GM21619 (cell line): ENCODE measurements around the gene CERS6.

ENCODE experiments used
- ATAC-seq: cut with Tn5 transposase; IDR thresholded peaks from one replicate; pipeline ENCODE4 v1.9.1; 2021; ENCODE audit not compliant: unreplicated experiment

CERS6 gene

GRCh38 chr2:168565512-168565911 lies 109.4 kb downstream of the CERS6 start:
- no peak for ATAC-seq

DNA sequence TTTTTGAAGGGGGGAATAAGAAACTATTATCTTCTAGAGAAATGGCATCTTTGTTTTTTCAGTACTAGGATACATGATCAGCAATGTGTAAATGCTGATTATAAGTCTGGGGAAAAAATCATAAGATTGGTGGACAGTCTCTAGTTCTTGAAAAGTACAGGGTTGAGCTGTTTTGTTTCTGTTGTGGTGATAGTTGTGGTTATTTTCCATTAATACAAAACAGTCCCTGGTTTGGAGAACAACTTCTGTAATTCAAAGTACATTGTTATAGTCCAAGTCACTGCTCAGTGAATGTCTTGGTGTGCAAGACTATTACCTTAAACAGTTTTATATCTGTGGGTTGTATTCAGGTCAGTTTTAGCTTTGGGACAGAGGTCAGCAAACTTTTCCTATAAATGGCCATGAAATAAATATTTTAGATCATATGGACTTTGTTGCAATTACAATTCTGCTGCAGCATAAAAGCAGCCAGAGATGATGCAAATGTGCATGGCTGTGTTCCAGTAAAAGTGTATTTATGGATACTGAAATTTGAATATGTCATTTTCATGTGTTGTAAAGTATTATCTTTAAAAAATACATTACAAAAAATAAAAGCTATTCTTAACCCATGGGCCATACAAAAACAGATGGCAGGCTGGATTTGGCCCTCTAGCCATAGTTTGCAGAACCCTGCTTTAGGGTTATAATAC lies 111.0 kb downstream of the CERS6 start:
- peak; percentile 38 for ATAC-seq

GRCh38 chr2:168567836-168568235 lies 111.8 kb downstream of the CERS6 start:
- ATAC-seq, result no peak

- no peak for ATAC-seq
Measured at GRCh38 chr2:168568476-168569267, 112.6 kb downstream of the CERS6 start.

GRCh38 chr2:168571061-168571460 lies 115.0 kb downstream of the CERS6 start:
- no peak for ATAC-seq

DNA sequence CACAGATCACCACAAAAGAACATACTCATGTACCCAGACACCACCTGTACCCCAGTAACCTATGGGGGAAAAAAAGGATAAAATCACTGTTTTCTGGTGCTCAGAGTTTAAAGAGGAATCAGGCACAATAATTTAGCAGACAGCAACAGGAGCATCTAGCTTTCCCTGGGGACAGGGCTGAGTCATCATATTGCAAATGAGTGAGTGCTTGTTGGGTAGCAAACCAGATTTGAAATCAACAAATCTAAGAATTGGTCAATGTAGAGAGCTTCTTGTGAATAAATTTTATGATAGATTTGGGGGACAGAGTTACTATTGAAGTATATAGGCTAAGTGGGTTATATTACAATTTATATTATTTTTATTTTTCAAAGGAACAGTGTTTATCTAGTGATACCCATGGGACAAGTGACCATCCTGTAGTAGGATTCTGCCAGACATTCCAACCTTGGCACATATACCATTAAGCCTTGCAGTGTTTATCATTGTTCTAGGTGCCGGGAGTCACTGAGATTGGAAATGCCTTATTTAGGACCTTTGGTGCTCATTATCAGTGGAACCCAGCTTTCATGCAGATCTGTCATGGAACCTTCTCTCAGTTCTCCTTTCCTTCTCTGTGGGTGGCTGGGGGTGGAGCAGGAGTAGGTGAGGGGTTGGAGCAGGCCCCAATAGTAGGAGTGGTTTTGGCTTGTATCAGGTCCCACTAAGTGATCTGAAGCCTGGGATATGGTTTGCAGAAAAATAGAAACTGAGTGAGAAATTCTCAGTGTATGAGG lies 117.2 kb downstream of the CERS6 start:
- no peak for ATAC-seq

DNA sequence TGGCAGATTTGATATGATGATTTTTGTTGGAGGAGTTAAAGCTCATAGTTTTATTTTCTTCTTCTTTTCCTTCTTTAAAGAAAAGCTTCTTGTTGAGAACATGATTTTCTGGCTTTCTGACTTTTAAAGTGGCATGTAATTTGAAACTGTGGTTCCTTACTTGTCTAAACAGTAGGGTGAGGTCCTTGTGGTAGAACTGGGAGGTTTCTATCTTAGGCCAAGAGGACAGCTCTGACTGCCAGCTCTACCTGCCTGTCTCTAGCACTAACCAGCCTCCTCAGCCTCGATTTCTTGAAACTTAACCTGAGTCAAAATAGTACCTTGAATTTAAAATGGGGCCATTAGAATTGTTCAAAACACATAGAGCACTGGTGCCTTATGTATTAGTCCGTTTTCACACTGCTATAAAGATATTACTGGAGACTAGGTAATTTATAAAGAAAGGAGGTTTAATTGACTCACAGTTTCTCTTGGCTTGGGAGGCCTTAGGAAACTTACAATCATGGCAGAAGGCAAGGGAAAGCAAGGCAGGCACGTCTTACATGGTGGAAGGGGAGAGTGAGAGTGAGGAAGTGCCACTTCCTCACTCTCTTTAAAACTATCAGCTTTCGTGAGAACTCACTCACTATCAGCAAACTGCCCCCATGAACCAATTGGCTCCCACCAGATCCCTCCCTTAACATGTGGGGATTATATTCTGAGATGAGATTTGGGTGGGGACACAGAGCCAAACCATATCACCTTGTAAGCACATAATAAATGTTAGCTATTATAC lies 119.0 kb downstream of the CERS6 start:
- ATAC-seq, result no peak

DNA sequence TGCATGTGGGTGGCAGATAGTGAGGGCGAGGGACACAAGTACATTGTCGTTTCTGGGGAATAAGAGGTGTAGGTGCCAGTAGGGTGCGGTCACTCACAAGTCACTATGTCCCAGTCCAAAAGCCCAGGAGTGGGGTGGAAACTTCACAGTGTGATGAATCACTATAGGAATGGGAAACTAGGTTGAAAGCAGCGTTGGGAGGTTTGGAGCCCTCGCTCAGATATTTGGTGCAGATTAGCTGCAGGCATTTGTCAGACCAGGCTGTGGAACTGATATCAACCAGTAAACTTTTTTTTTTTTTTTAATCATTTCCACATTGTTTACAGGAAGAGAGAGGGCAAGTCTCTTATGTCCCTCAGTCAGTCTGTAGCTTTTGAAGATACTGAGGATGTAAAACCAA lies 121.8 kb downstream of the CERS6 start:
- ATAC-seq, result no peak

DNA sequence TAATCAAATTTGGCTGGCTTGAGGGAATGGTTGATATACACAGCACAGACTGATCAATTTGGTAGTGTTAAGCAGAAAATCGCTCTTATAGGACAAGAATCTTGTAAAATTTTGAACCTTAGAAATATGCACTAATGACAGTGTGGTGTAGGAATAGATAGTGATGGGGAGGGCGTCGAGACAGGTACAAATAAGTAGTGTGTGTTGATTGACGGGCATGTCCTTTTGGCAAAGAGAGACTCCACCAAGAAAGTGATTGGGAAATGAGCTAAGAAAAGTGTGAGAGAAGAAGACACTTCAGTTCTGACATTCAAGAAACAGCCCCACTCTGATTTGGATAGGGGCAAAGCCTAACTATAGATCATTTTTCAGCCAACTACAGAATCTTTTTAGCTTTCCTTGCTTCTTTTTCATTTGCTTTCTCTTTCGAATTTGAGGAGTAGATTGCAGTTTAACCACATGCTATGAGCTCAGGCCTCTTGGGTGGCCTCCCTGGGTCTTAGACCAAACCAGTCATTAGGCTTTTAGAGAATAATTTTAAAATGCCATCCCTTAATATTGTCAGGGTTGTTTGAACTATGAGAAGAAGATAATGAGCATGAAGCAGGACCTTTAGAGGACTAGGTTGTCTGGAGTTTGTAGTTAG lies 127.1 kb downstream of the CERS6 start:
- ATAC-seq, result peak; percentile 47

DNA sequence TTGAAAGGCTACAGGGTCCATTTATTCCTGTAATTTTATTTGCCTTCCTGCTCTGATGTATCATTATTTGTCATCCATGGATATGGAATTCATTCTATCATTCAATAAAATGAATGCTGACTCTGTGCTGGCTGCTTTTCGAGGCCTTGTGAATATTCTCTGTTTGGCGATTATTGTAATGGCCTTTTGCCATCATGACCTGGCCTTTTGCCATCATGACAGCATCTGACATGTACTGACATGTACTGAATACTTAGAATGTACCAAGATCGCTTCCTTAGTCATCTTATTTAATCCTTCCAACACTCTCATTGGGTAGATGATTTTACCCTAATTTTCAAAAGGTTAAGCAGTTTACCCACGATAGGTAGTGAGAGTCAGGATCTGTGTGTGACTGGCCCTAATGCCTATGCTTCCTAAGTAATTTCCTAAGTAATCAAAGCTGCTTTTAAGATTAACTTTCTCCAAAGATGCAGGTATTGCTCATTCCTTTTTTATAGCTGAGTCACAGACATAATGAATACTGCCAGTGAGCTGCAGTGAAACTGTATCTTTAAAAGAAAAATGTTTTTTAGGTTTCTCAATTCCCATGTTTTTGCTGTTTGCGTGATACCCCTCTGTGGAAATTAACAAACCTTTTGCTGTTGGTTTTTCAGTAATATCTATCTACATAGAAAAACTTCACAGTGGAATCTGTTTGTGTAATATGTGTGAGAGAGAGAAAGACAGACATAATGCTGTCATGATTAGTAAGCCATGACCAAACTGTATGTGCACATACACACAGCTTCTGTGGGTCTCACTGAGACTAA lies 127.8 kb downstream of the CERS6 start:
- ATAC-seq, result no peak

DNA sequence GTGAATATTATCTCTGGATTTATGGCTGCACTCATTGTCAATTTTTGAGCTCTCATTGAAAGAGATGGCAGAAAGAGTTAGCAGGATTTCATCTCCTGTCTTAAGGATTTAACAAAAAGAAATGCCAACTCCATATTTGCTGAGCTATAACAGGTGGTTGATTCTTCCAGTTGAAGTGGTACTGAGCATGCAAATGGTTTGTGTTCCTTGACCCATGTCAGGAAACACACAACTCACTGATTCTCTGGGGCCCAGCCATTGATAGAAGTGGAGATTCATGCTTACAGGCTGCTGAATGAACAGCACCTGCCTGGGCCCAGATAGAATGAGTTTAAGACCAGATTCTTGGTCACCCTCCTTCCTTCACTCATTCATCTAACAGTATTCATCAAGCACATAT lies 128.8 kb downstream of the CERS6 start:
- ATAC-seq, result peak; percentile 40

GRCh38 chr2:168585700-168586099 lies 129.6 kb downstream of the CERS6 start:
- no peak for ATAC-seq

GRCh38 chr2:168587307-168587706 lies 131.2 kb downstream of the CERS6 start:
- no peak for ATAC-seq

- no peak for ATAC-seq
Measured at GRCh38 chr2:168589236-168590211, 133.5 kb downstream of the CERS6 start.

- ATAC-seq, result no peak
Measured at GRCh38 chr2:168592181-168592831, 136.2 kb downstream of the CERS6 start.

- ATAC-seq, result peak; percentile 40
Measured at GRCh38 chr2:168593713-168594112, 137.6 kb downstream of the CERS6 start.

DNA sequence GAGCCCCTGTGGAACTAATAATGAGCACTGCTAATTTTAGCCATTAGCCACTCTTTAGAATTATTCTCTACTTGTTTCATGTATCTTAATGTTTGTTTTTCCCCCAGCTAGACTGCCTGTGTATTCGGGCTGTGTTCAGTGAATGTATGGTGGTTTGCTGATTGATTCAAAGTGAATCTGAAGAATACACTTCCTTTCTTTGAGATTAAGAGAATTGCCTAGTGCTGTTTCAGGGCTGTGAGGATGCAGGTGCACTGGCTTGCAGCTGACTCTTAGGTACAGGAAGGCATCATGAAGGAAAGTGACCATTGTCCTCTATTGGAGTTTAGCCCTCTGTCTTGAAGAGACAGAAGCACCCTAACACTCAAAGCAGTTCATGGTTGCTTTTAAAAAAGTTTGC lies 138.7 kb downstream of the CERS6 start:
- peak; percentile 80 for ATAC-seq
